Activated naive CD8-positive, alpha-beta T cell treated with anti-CD3 and anti-CD28 coated beads, Interleukin-2, amount 10 ng/mL, durations not matched to agents 7 days and 5 days (primary cell): ENCODE results near the gene CDH4. TPM values are rescaled to one million over a fixed set of nuclear protein-coding genes. Genes with fewer than 3 reads are reported as not detected.

Experiments
- ATAC-seq: fragments of 150-1000 bp; cut with Tn5 transposase; one replicate; pipeline ENCODE4 v1.10.0; 2021; ENCODE audit warnings: low read depth, moderate library complexity
- POLR2A ChIA-PET: fragments of 350-600 bp; sonication (Branson Sonifier 250); formaldehyde crosslinking; loops from one replicate; lab custom pipeline; 2021; ENCODE audit warnings: antibody characterized with exemption; lab: Charles Lee
- DNase-seq: peaks from one replicate; pipeline ENCODE4 v3.0.0; 2021
- H3K27ac Mint-ChIP-seq: one replicate; pipeline ENCODE4 v1.8.0; 2022; ENCODE audit warnings: mild to moderate bottlenecking, mixed read lengths
- H3K27me3 Mint-ChIP-seq: one replicate; pipeline ENCODE4 v1.8.0; 2022; ENCODE audit warnings: mild to moderate bottlenecking, moderate library complexity, mixed read lengths
- H3K36me3 Mint-ChIP-seq: one replicate; pipeline ENCODE4 v1.8.0; 2021; ENCODE audit warnings: mild to moderate bottlenecking, mixed read lengths
- H3K4me1 Mint-ChIP-seq: one replicate; pipeline ENCODE4 v1.8.0; 2021; ENCODE audit warnings: mixed read lengths
- H3K4me3 Mint-ChIP-seq: one replicate; pipeline ENCODE4 v1.8.0; 2022; ENCODE audit warnings: mild to moderate bottlenecking, moderate library complexity, mixed read lengths
- H3K9me3 Mint-ChIP-seq: one replicate; pipeline ENCODE4 v1.8.0; 2021; ENCODE audit warnings: mixed read lengths
- total RNA-seq, 2 experiments: library from RNA; stranded (reverse); gene quantifications; one replicate each; pipeline ENCODE4 v1.2.3, GENCODE V29; 2021

CDH4 gene
- total RNA-seq, 2 experiments from 2014 or later: 0.14 to 0.20 TPM

- Mint-ChIP-seq H3K27ac (no peak overlapping the region), H3K27me3 (no peaks in the 10 kb centered on the region), H3K9me3 (no peaks in the 10 kb centered on the region), H3K4me1 (no peaks in the 10 kb centered on the region), H3K4me3 (no peak overlapping the region), H3K36me3 (no peaks in the 10 kb centered on the region)
- POLR2A ChIA-PET: no interaction called here
- DNase-seq (no peak), ATAC-seq (no peak)
Observed at GRCh38 chr20:61812121-61812844, 560.2 kb downstream of the CDH4 start.

DNA sequence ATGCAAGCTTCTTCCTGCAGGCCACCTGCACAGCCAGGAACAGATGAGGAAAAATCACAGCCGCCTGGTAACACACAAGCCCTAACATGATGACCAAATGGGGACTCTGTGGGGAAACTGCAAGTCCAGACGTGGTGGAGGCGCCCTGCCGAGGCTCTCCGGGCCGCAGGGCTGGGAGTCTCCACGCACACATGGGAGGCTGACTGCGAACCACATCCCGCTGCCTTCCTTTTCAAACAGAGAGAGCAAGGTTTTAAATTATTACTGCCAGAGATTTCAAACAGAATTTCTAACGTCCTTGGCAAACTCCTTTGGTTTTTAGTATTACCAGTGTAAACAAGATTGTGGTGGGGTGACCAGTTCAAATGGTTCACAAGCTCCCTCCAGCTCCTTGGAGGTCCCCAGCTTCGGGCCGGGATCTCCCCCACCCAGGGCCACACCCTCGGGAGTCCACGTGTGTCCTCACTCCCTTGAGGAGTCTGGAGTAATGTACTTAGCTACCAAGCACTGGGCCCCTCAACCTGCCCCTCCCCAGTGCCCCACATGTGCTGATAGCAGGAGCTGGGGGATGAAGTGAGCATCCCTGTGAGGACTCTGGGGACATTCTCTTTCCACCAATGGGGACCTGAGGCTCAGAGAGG is 560.9 kb downstream of the CDH4 start:
- no peak for DNase-seq
- POLR2A ChIA-PET: no interaction called here

DNA sequence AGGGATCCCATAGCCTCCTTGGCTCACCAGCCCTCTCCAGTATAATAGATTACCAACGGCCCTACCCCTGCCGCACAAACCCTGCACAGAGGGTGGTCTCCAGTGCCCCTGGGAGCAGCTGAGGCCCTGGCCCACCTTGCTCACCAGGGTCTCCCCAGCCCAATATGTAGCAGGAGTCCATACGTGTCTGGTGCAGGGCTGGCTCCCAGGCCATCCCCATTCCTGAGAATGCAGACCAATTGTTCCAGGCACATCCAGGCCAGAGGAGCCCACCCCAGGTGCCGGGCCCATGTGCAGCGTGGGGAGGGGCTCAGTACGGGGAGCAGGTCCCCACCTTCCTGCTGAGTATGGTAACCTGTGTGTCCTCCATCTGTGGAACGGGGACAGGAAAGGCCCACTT is 561.7 kb downstream of the CDH4 start:
- POLR2A ChIA-PET: no interaction called here
- Mint-ChIP-seq H3K27ac (no peak overlapping the region), H3K4me3 (no peak overlapping the region), H3K9me3 (no peaks in the 10 kb centered on the region), H3K27me3 (no peaks in the 10 kb centered on the region), H3K36me3 (no peaks in the 10 kb centered on the region), H3K4me1 (no peaks in the 10 kb centered on the region)
- DNase-seq (no peak), ATAC-seq (no peak)

More for the DNA sequence above, 560.9 kb downstream of the CDH4 start:
- Mint-ChIP-seq H3K9me3 (no peaks in the 10 kb centered on the region), H3K4me1 (no peaks in the 10 kb centered on the region), H3K27me3 (no peaks in the 10 kb centered on the region), H3K27ac (no peak overlapping the region), H3K4me3 (no peak overlapping the region), H3K36me3 (no peaks in the 10 kb centered on the region)
- ATAC-seq: no peak

DNA sequence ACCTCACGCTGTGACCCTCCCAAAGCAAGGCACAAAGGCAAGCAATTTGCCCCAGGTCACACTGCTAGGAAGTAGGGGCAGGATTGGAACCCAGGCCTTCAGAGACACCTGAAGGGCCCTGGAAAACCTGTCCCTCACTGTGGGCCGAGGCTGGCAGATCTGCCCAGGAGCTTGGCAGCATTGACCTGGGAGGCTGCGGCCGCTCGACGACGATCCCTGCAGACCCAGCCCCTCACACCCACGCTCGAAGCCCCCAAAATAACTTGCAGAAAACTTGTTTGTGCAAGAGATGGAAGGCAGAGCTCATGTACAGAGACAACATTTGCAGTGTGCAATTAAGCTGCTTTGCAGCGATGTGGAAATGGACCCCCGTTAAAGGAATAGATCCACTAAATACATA is 562.2 kb downstream of the CDH4 start:
- ATAC-seq (no peak), DNase-seq (no peak)
- Mint-ChIP-seq H3K4me1 (no peaks in the 10 kb centered on the region), H3K36me3 (no peaks in the 10 kb centered on the region), H3K27ac (no peak overlapping the region), H3K9me3 (no peaks in the 10 kb centered on the region), H3K4me3 (no peak overlapping the region), H3K27me3 (no peaks in the 10 kb centered on the region)
- POLR2A ChIA-PET: no interaction called here

GRCh38 chr20:61814726-61815125 is 562.7 kb downstream of the CDH4 start:
- Mint-ChIP-seq H3K27me3 (no peaks in the 10 kb centered on the region), H3K27ac (no peak overlapping the region), H3K9me3 (no peaks in the 10 kb centered on the region), H3K4me1 (no peaks in the 10 kb centered on the region), H3K36me3 (no peaks in the 10 kb centered on the region), H3K4me3 (no peak overlapping the region)
- POLR2A ChIA-PET: no interaction called here
- ATAC-seq: no peak
- no peak for DNase-seq

DNA sequence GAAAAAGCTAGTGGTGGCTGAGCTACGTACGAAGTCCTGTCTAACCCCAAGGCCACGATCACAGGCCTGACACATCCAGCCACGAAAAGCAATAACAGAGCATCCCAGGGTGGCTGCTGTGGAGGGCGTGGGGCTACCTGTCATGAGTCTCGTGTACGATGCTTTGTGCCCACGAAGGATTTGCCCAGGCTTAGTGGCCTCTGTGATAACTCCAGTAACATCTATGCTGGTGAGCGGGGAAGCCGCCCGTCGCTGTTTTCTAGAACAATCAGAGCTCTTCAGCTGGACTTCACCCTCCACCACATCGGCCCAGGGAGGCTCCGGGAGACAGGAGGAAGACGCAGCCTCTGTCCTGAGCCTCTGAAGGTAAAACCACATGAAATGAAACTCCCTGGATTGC is 563.1 kb downstream of the CDH4 start:
- no peak overlapping the region for H3K4me3 Mint-ChIP-seq
- no peaks in the 10 kb centered on the region for H3K27me3 Mint-ChIP-seq
- H3K4me1 Mint-ChIP-seq: no peaks in the 10 kb centered on the region
- ATAC-seq: no peak
- no peak overlapping the region for H3K27ac Mint-ChIP-seq
- POLR2A ChIA-PET: no interaction called here
- no peak for DNase-seq
- no peaks in the 10 kb centered on the region for H3K36me3 Mint-ChIP-seq
- no peaks in the 10 kb centered on the region for H3K9me3 Mint-ChIP-seq

- H3K27me3 Mint-ChIP-seq: no peaks in the 10 kb centered on the region
- H3K36me3 Mint-ChIP-seq: no peaks in the 10 kb centered on the region
- H3K9me3 Mint-ChIP-seq: no peaks in the 10 kb centered on the region
- DNase-seq: no peak
- ATAC-seq: no peak
- H3K27ac Mint-ChIP-seq: no peak overlapping the region
- POLR2A ChIA-PET: no interaction called here
- H3K4me3 Mint-ChIP-seq: no peak overlapping the region
- no peaks in the 10 kb centered on the region for H3K4me1 Mint-ChIP-seq
Observed at GRCh38 chr20:61815678-61816077, 563.6 kb downstream of the CDH4 start.

- no peaks in the 10 kb centered on the region for H3K27me3 Mint-ChIP-seq
- ATAC-seq (no peak), DNase-seq (no peak)
- H3K4me1 Mint-ChIP-seq: no peaks in the 10 kb centered on the region
- POLR2A ChIA-PET: no interaction called here
- H3K4me3 Mint-ChIP-seq: no peak overlapping the region
- no peak overlapping the region for H3K27ac Mint-ChIP-seq
- H3K36me3 Mint-ChIP-seq: no peaks in the 10 kb centered on the region
- H3K9me3 Mint-ChIP-seq: no peaks in the 10 kb centered on the region
Observed at GRCh38 chr20:61816606-61817460, 564.8 kb downstream of the CDH4 start.

DNA sequence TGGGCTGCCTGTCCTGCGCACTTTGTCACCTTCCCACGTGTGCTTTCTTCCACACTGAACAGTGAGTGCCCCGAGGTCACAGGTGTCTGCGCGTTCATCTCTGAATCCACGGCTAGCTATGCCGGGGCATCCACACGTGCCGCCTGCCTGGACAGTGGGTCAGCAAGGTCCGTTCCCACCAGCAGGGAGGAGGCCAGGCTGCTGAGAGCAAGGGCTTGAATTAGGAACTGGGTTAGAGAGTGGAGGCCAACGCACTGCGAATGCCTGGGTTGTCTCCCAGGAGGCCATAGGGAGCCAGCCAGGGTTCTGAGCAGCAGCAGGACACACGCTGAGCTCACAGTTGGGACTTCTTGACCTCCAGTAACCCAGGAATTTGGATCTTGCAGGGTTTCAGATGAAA is 565.5 kb downstream of the CDH4 start:
- no peak overlapping the region for H3K27ac Mint-ChIP-seq
- POLR2A ChIA-PET: no interaction called here
- no peak overlapping the region for H3K4me3 Mint-ChIP-seq
- no peaks in the 10 kb centered on the region for H3K27me3 Mint-ChIP-seq
- ATAC-seq (no peak), DNase-seq (no peak)
- no peaks in the 10 kb centered on the region for H3K36me3 Mint-ChIP-seq
- H3K4me1 Mint-ChIP-seq: no peaks in the 10 kb centered on the region
- no peaks in the 10 kb centered on the region for H3K9me3 Mint-ChIP-seq

- peaks cover 3% of the 10 kb centered on the region for H3K9me3 Mint-ChIP-seq
- H3K4me3 Mint-ChIP-seq: no peak overlapping the region
- no peak for DNase-seq
- no peaks in the 10 kb centered on the region for H3K27me3 Mint-ChIP-seq
- no peak for ATAC-seq
- H3K27ac Mint-ChIP-seq: no peak overlapping the region
- POLR2A ChIA-PET: no interaction called here
- H3K4me1 Mint-ChIP-seq: no peaks in the 10 kb centered on the region
- H3K36me3 Mint-ChIP-seq: no peaks in the 10 kb centered on the region
Observed at GRCh38 chr20:61818746-61819573, 566.9 kb downstream of the CDH4 start.

DNA sequence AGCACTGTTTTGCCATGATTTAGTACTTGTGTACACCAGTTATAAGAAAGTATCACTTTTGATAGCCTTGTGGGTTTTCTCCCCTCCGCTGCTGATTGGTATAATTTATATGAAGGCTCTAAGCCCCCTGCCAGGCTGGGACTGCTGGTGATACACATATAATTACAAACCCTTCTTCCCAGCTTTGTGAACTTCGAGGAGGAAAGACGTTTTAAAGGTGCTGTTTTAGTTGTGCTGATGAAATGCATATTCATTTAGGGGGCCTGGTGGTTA is 567.4 kb downstream of the CDH4 start:
- H3K27ac Mint-ChIP-seq: no peak overlapping the region
- H3K36me3 Mint-ChIP-seq: no peaks in the 10 kb centered on the region
- ATAC-seq: no peak
- no peak overlapping the region for H3K4me3 Mint-ChIP-seq
- POLR2A ChIA-PET: no interaction called here
- DNase-seq: no peak
- H3K27me3 Mint-ChIP-seq: no peaks in the 10 kb centered on the region
- H3K4me1 Mint-ChIP-seq: no peaks in the 10 kb centered on the region
- peaks cover 3% of the 10 kb centered on the region for H3K9me3 Mint-ChIP-seq

DNA sequence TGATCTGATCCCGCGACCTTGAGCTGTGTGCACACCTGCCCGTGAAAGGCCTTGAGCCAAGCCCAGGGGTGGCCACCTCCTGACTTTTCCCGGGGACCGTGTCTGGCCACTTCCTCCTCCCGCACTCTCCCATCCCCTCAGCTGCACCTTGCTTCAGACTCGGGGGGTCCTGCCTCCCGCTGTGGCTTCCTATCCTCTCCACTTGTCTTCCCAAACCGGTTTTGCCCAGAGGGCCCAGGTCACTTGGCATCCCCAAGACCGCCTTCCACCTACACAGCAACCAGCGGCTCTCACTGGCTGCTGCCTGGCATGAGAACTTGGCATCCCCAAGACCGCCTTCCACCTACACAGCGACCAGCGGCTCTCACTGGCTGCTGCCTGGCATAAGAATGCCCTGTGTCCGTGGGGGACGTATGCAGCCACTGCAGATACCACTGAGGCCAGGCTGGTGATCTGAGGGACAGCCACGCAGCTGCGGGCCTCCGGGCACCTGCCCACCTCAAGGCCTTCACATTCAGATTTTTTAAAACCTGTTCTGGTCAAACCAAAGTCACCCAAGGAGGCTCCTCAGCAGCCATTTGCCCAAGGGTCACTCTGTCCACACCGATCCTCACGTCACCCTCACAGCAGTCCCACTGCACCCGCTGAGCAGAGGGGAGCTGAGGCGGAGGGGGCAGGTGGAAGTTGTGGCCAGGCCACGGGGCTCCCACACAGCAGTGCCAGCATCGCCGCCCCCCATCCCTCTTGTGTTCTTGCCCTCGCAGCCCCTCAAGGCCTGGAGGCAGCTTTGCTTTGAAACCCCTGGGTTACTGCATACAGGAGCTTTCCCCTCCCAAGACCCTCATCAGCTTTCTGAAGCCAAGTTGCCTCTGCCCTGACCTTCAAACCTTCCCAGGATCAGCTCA is 568.1 kb downstream of the CDH4 start:
- no peak for ATAC-seq
- H3K36me3 Mint-ChIP-seq: no peaks in the 10 kb centered on the region
- POLR2A ChIA-PET: no interaction called here
- DNase-seq: no peak
- no peak overlapping the region for H3K4me3 Mint-ChIP-seq
- H3K4me1 Mint-ChIP-seq: no peaks in the 10 kb centered on the region
- H3K27ac Mint-ChIP-seq: no peak overlapping the region
- H3K9me3 Mint-ChIP-seq: peaks cover 3% of the 10 kb centered on the region
- no peaks in the 10 kb centered on the region for H3K27me3 Mint-ChIP-seq
